DOHH2 (cell line): ENCODE results near the gene NRF1.

Experiments used
- H3F3A ChIP-seq: fragments of 200-600 bp; sonication (generic), shearing (Covaris generic); 2 replicates; pipeline ENCODE4 v1.6.0; 2016; ENCODE audit warnings: antibody characterized with exemption, mild to moderate bottlenecking; ENCODE audit not compliant: control insufficient read depth, insufficient read depth
- H3K27ac ChIP-seq: fragments of 200-600 bp; sonication (generic); 2 replicates; pipeline ENCODE4 v1.5.1; 2014; ENCODE audit warnings: low read depth, mild to moderate bottlenecking, low read length, moderate library complexity
- H3K27me3 ChIP-seq: fragments of 200-600 bp; sonication (generic); 2 replicates; pipeline ENCODE4 v1.6.1; 2014; ENCODE audit warnings: mild to moderate bottlenecking, low read length, mixed read lengths; ENCODE audit not compliant: control insufficient read depth
- H3K36me3 ChIP-seq: fragments of 200-600 bp; sonication (generic); 2 replicates; pipeline ENCODE4 v1.6.1; 2014; ENCODE audit warnings: mild to moderate bottlenecking, low read length, moderate library complexity, mixed read lengths; ENCODE audit not compliant: control insufficient read depth
- H3K4me1 ChIP-seq: fragments of 200-600 bp; sonication (generic); 2 replicates; pipeline ENCODE4 v1.6.1; 2014; ENCODE audit warnings: mild to moderate bottlenecking, low read length, mixed read lengths; ENCODE audit not compliant: control insufficient read depth
- H3K4me2 ChIP-seq: fragments of 200-600 bp; sonication (generic); 2 replicates; pipeline ENCODE4 v1.6.0; 2014; ENCODE audit warnings: mild to moderate bottlenecking, low read length, moderate library complexity
- H3K4me3 ChIP-seq: fragments of 200-600 bp; sonication (generic); 2 replicates; pipeline ENCODE4 v1.5.1; 2014; ENCODE audit warnings: mild to moderate bottlenecking, low read length, mixed read lengths
- H3K79me2 ChIP-seq: fragments of 200-600 bp; sonication (generic); 2 replicates; pipeline ENCODE4 v1.6.1; 2014; ENCODE audit warnings: mild to moderate bottlenecking, low read length, mixed read lengths; ENCODE audit not compliant: control insufficient read depth
- H3K9me2 ChIP-seq: fragments of 200-600 bp; sonication (generic); replicated peaks from 2 replicates; pipeline ENCODE4 v1.6.1; 2014; ENCODE audit warnings: mild to moderate bottlenecking, low read length, mixed read lengths; ENCODE audit not compliant: control insufficient read depth
- H3K9me3 ChIP-seq: fragments of 200-600 bp; sonication (generic); 2 replicates; pipeline ENCODE4 v1.6.1; 2014; ENCODE audit warnings: antibody characterized with exemption, low read length, mixed read lengths; ENCODE audit not compliant: control insufficient read depth, insufficient read depth
- H4K20me1 ChIP-seq: fragments of 200-600 bp; sonication (generic); 2 replicates; pipeline ENCODE4 v1.6.0; 2014; ENCODE audit warnings: low read depth, mild to moderate bottlenecking, antibody characterized with exemption, low read length, moderate library complexity; ENCODE audit not compliant: control insufficient read depth, insufficient read depth
- CTCF ChIP-seq: fragments of 200-600 bp; sonication (generic); IDR thresholded peaks from one replicate; pipeline ENCODE4 v1.5.1; 2014; ENCODE audit warnings: antibody characterized with exemption, mild to moderate bottlenecking, low read depth, low read length; ENCODE audit not compliant: poor library complexity, severe bottlenecking
- EZH2phosphoT487 ChIP-seq: fragments of 200-600 bp; sonication (generic); IDR thresholded peaks from 2 replicates; pipeline ENCODE4 v1.6.1; 2017; ENCODE audit warnings: borderline replicate concordance, mild to moderate bottlenecking, antibody characterized with exemption, low read length, moderate library complexity, mixed read lengths

NRF1 gene

DNA sequence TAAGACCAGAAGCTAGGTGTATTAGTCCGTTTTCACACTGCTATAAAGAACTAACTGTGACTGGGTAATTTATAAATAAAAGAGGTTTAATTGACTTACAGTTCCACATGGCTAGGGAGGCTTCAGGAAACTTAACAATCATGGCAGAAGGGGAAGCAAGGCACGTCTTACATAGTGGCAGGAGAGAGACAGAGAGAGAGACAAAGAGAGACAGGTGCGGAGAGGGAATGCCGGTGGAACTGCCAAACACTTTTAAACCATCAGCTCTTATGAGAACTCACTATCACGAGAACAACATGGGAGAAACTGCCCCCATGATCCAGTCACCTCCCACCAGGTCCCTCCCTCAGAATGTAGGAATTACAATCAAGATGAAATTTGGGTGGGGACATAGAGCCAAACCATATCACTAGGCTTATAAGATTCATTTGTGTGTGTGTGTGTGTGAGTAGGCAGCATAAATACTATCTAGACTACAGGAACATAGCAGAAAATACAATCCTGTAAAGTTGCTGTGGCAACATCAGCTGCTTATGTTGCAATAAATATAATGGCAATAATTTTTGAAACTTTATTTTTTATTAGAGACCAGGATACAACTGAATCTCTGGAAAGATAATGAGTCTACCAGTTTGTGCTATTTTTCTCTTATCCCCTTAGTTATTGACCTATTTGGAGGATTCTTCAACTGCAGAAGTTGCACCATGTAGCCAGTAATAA lies 77.1 kb downstream of the NRF1 start:
- peaks cover 23% of the 10 kb centered on the region for H3K36me3 ChIP-seq
- H3F3A ChIP-seq: no peaks in the 10 kb centered on the region
- no peaks in the 10 kb centered on the region for H3K4me1 ChIP-seq
- no peaks in the 10 kb centered on the region for H3K9me3 ChIP-seq
- no peak overlapping the region for H3K4me3 ChIP-seq
- H3K4me2 ChIP-seq: no peak overlapping the region
- no peaks in the 10 kb centered on the region for H4K20me1 ChIP-seq
- no peaks in the 10 kb centered on the region for H3K79me2 ChIP-seq
- TF ChIP-seq EZH2phosphoT487: no peak
- no peak for TF ChIP-seq CTCF
- no peak overlapping the region for H3K27ac ChIP-seq
- no peaks in the 10 kb centered on the region for H3K27me3 ChIP-seq
- H3K9me2 ChIP-seq: no peaks in the 10 kb centered on the region

- Histone ChIP-seq H3K9me2 (no peaks in the 10 kb centered on the region), H3K4me2 (no peak overlapping the region), H3K36me3 (peaks cover 26% of the 10 kb centered on the region), H3K4me1 (no peaks in the 10 kb centered on the region), H3F3A (no peaks in the 10 kb centered on the region), H4K20me1 (no peaks in the 10 kb centered on the region), H3K9me3 (no peaks in the 10 kb centered on the region), H3K27me3 (no peaks in the 10 kb centered on the region), H3K79me2 (no peaks in the 10 kb centered on the region), H3K27ac (no peak overlapping the region), H3K4me3 (no peak overlapping the region)
- TF ChIP-seq EZH2phosphoT487: no peak
- no peak for TF ChIP-seq CTCF
Measured at GRCh38 chr7:129689995-129690581, 78.6 kb downstream of the NRF1 start.

GRCh38 chr7:129690701-129691100 lies 79.2 kb downstream of the NRF1 start:
- no peaks in the 10 kb centered on the region for H3K9me3 ChIP-seq
- peaks cover 26% of the 10 kb centered on the region for H3K36me3 ChIP-seq
- no peak overlapping the region for H3K4me3 ChIP-seq
- H3K4me1 ChIP-seq: no peaks in the 10 kb centered on the region
- H3K9me2 ChIP-seq: no peaks in the 10 kb centered on the region
- H3K4me2 ChIP-seq: no peak overlapping the region
- H3K79me2 ChIP-seq: no peaks in the 10 kb centered on the region
- TF ChIP-seq EZH2phosphoT487 (no peak), CTCF (no peak)
- no peaks in the 10 kb centered on the region for H4K20me1 ChIP-seq
- no peak overlapping the region for H3K27ac ChIP-seq
- H3K27me3 ChIP-seq: no peaks in the 10 kb centered on the region
- no peaks in the 10 kb centered on the region for H3F3A ChIP-seq
